ENCODE results near the gene HNRNPUL2. TPM values are rescaled to one million over a fixed set of nuclear protein-coding genes. Genes with fewer than 3 reads are reported as not detected.
"Not testable (repeated sequence)": the region's sequence is repeated elsewhere in the genome, so short reads cannot be mapped to it uniquely, and the experiment has no call there.

The HNRNPUL2 gene
- polyA plus RNA-seq, 1 donor = 41.3 TPM

GRCh38 chr11:62703921-62704320 is 23.3 kb downstream of the HNRNPUL2 start:
- not testable (repeated sequence) for DNase-seq (ENCODE audit: low read depth)

DNA sequence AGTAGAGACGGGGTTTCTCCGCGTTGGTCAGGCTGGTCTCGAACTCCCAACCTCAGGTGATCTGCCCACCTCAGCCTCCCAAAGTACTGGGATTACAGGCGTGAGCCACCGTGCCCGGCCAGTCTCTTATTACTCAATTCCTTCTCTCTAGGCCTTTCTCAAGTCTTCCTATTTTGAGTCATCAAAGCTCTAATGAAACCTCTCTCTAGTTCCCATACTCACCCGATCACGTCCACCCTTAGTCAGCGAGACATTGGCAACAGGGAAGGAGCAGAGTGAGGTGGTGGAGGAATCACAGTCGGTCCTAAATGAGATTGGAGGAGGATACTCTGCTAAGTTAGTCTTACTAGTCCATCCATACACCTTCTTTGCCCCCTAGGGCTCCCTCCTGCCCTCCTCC is 25.0 kb downstream of the HNRNPUL2 start:
- no peak for DNase-seq (ENCODE audit: low read depth)

GRCh38 chr11:62694455-62695167 is 32.6 kb downstream of the HNRNPUL2 start:
- no peak for DNase-seq (ENCODE audit: low read depth)

- DNase-seq (ENCODE audit: low read depth) = not testable (repeated sequence)
Measured at GRCh38 chr11:62693624-62694023, 33.6 kb downstream of the HNRNPUL2 start.

DNA sequence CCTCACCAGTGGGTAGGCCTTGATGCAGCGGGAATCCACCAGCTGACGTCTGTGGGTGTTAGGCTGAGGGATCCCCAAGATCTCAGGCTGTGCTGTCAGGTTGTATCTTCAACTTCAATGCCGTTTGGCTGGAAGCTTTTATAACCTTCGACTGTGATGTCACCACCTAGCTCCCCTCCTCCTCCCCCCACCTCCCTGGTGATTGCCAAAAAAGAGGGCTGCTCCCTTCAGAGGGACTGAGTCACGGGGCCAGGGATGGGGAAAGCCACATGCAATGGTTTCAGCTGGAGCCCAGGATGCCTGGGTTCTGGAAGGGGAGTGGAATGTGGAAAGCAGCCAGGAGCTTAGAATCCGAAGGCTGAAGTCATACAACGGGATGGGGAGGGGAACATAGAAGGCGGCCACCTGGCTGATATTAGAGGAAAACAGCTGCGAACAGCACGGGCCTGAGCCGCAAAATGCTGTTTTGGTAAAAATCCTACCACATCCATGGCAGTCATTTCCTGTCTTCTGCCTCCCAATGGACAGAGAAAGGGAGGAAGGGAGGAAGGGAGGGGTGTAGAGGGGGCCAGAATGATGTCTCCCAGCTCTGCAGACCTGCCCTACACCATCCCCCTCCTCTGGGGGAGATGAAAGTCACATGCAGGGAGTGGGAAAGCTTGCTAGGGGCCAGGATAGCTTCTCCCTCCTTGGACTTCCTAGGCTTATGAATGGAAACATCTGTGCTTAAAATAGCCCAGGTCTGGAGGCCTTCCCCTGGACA is 37.7 kb downstream of the HNRNPUL2 start, which contains the start of gene LRRN4CL:
Gene LRRN4CL, minus strand, starts transcription at position 110 of the 763 bp plus-strand sequence. CDS start 1,022 bp downstream, outside the sequence.
- DNase-seq (ENCODE audit: low read depth) = peak; percentile 85

DNA sequence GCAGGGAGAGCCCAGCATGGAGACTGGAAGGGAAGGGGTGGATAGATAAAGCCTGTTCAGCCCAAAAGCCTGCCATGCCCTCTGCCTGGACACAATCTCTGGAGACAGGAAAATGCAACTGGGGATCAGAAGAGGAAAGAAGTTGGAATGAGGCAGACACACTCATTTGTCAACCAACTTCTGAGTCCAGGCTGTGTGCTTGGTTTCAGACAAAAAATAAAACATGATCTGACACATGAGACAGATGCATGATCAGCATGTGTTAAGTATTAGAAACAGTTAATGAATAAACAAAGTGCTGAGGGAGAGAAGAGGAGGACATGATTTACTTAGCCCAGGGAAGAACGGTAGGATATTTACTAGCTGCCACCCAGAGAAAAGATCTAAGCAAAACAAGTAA is 38.8 kb downstream of the HNRNPUL2 start:
- no peak for DNase-seq (ENCODE audit: low read depth)

DNA sequence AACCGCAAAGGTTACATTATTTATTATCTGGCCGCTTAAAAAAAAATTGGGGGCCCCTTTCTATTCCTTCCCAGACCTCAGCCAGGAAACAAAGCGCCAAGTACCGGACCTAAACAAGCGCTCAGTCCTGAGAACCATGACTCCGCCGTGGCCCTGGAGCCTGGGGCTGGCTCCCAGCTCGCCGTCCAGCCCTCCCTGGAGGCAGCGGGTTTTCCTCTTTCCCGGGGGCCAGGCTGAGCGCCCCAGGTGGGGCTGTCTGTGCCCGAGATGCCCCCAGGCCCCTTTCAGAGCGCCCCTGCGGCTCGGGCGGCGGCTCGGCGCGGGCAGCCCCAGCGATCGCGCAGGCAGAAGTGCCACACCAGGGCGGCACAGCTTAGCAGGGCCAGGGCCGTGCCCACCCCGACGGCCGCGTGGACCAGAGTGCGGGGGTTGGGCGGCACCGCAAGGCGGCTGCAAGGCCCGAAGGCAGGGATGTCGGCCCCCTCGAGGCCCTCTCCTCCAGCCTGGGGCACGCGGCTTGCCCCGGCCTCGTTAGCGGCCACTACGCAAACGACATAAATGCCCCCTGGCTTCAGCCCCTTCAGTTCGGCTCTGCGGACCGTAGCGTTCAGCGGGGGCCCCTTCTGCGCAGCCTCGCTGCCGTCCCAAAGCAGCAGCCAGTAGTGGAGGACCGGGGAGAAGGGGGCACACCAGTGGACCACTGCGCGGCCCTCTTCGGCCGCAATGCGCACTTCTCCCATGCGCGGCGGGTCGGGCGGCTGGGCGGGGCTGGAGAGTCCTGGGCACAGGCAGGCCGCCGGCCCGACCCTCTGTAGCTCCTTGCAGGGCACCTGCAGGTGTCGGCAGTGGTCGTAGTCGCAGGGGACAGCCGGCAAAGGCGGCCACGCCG is 39.5 kb downstream of the HNRNPUL2 start:
- no peak for DNase-seq (ENCODE audit: low read depth)

DNA sequence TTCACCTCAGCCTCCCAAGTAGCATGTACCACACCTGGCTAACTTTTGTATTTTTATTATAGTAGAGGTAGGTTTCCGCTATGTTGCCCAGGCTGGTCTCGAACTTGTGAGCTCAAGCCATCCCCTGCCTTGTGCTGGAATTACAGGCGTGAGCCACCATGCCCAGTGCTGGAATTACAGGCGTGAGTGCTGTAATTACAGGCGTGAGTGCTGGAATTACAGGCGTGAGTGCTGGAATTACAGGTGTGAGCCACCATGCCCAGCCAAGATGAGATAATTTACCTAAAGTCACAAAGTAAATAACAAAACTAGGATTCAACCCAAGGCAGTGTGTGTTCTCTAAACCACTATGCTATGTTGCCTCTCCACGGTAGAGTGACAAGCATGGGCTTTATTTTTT is 44.7 kb downstream of the HNRNPUL2 start:
- no peak for DNase-seq (ENCODE audit: low read depth)

DNA sequence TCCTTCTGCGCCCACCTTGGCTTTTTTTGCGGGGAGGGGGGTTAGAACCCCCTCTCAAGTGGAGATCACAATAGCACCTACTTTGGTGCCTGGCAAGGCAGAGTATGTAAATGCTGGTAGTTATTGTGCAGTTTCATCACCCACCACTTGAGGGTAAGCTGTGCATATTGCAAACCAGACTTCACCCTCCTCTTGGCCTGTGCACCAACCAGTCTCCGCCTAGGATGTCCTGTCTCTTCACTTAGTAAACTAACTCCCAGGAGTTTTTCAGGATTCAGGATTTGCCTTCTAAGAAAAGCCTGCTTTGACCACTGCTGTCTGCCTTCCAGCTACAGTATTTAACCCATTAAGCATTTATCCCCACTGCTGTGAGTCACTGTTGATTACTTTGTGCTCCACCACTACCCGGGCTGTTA is 46.4 kb downstream of the HNRNPUL2 start:
- no peak for DNase-seq (ENCODE audit: low read depth)

- peak; percentile 68 for DNase-seq (ENCODE audit: low read depth)
Measured at GRCh38 chr11:62678770-62679696, 48.2 kb downstream of the HNRNPUL2 start, which contains the start of gene UBXN1. Gene UBXN1, minus strand, starts transcription at chr11:62679073. Its CDS starts 150 bp downstream, at chr11:62678923.

DNA sequence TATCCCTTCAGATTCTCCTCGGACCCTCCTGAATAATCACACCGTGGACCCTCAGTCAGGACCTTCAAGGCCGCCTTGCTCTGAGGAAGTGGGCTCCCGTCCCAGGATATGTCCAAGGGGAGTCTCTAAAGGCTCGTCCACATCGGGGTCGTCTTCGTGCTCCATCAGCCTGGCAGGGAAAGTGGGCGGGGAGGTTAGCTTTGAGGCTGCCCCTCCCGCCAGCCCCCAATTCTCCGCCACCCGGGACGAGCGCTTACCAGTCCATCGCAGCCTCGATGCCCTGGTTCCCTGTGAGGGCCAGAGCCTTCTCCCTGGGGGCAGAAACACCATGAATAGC is 48.9 kb downstream of the HNRNPUL2 start:
- DNase-seq (ENCODE audit: low read depth) = no peak

GRCh38 chr11:62677714-62678113 is 49.5 kb downstream of the HNRNPUL2 start:
- no peak for DNase-seq (ENCODE audit: low read depth)

- DNase-seq (ENCODE audit: low read depth) = no peak
Measured at GRCh38 chr11:62677156-62677555, 50.1 kb downstream of the HNRNPUL2 start.

GRCh38 chr11:62676698-62677097 is 50.6 kb downstream of the HNRNPUL2 start:
- no peak for DNase-seq (ENCODE audit: low read depth)

- not testable (repeated sequence) for DNase-seq (ENCODE audit: low read depth)
Measured at GRCh38 chr11:62675415-62675814, 51.8 kb downstream of the HNRNPUL2 start.

DNA sequence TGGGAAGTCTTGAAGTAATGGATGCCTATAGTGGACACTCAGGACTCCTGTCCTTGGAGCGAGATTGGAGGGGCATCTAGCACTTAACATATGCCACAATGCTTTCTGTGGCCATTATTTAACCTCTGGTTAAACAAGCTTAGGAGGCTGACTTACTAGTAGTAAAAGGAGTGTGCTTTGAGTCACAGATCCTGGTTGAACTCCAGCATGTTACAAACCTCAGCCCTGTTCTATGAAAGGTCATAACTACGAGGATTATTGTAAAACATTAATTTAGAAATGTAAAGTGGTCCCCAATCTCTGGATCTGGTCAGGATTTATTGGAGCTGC is 54.1 kb downstream of the HNRNPUL2 start:
- DNase-seq (ENCODE audit: low read depth) = no peak

DNA sequence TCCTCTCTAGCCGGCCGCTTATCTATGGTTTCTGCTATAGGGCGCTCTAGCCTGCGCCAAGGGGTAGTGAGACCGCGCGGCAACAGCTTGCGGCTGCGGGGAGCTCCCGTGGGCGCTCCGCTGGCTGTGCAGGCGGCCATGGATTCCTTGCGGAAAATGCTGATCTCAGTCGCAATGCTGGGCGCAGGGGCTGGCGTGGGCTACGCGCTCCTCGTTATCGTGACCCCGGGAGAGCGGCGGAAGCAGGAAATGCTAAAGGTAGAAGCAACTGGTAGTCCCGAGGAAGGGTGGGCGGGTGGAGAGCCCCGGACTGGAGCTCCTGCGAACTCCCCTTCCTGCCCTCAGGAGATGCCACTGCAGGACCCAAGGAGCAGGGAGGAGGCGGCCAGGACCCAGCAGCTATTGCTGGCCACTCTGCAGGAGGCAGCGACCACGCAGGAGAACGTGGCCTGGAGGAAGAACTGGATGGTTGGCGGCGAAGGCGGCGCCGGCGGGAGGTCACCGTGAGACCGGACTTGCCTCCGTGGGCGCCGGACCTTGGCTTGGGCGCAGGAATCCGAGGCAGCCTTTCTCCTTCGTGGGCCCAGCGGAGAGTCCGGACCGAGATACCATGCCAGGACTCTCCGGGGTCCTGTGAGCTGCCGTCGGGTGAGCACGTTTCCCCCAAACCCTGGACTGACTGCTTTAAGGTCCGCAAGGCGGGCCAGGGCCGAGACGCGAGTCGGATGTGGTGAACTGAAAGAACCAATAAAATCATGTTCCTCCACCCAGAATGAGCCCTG is 55.5 kb downstream of the HNRNPUL2 start, which contains the start of the genes LBHD1 and UQCC3:
Gene LBHD1, minus strand, starts transcription at position 660 of the 782 bp plus-strand sequence. CDS start 2,236 bp downstream, outside the sequence.
Gene UQCC3, plus strand, starts transcription at position 66 of the 782 bp plus-strand sequence. Its CDS starts 73 bp downstream, at position 139.
- peak; percentile 54 for DNase-seq (ENCODE audit: low read depth)

DNA sequence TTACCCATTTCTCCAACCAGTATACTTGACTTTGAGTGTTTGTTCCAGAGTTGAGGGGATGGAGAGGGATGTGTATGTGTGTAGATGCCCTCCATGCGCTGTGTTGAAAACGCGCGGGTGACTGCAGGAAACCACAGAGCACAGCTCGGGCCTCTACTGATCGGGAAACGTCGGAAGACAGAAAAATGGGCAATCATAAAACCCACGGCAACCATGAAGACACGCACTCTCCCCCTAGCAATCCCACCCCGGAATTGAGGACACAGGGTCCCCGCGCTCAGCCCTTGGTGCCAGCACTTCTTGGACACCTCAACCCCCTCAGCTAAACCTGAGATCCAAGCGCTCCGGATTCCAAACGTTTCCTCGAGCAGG is 56.0 kb downstream of the HNRNPUL2 start:
- DNase-seq (ENCODE audit: low read depth) = no peak

- DNase-seq (ENCODE audit: low read depth) = no peak
Measured at GRCh38 chr11:62669420-62670161, 57.7 kb downstream of the HNRNPUL2 start.
